Activated T-cell treated with anti-CD3 and anti-CD28 coated beads, Interleukin-2, amount 50 U/mL, for 24 hours (primary cell): ENCODE measurements around the gene ARHGDIA.
"Not testable (repeated sequence)": the region's sequence is repeated elsewhere in the genome, so short reads cannot be mapped to it uniquely, and the experiment has no call there.

Source experiments
- DNase-seq: peaks from one replicate; pipeline ENCODE4 v3.0.0-alpha.2; 2020
- H3K27ac Mint-ChIP-seq: 2 replicates; pipeline ENCODE4 v1.8.0; 2020; ENCODE audit warnings: mild to moderate bottlenecking, mixed read lengths
- H3K27me3 Mint-ChIP-seq: 2 replicates; pipeline ENCODE4 v1.8.0; 2020; ENCODE audit warnings: mixed read lengths
- H3K36me3 Mint-ChIP-seq: 2 replicates; pipeline ENCODE4 v1.8.0; 2020; ENCODE audit warnings: low read depth, mixed read lengths
- H3K4me1 Mint-ChIP-seq: 2 replicates; pipeline ENCODE4 v1.8.0; 2020; ENCODE audit warnings: low read depth, mixed read lengths
- H3K4me3 Mint-ChIP-seq: 2 replicates; pipeline ENCODE4 v1.8.0; 2020; ENCODE audit warnings: mild to moderate bottlenecking, moderate library complexity, mixed read lengths
- H3K9me3 Mint-ChIP-seq: 2 replicates; pipeline ENCODE4 v1.8.0; 2020; ENCODE audit warnings: mixed read lengths

The ARHGDIA gene

DNA sequence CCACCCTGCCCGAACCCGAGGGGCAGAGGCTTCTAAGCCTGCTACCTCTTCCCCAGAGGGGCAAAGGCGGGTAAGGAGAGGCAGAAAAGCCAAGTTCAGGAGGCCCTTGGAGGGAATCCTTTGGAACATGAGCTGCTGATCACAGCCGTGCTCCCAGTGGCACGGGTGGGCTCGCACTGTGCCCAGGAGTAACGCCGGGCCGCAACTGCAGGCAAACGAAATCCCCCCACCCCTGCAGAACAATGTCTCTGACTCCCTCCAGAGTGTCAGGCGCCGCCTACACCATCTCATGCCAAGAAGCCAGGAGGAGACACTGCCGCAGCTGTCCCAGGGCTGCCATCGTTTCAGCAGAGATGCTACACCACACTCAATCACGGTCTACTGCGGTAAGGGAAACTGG is 19.7 kb downstream of the ARHGDIA start:
- Mint-ChIP-seq H3K36me3 (peaks cover 90% of the 10 kb centered on the region), H3K4me1 (peaks cover 10% of the 10 kb centered on the region), H3K9me3 (no peaks in the 10 kb centered on the region), H3K27me3 (no peaks in the 10 kb centered on the region), H3K27ac (no peak overlapping the region), H3K4me3 (no peak overlapping the region)
- no peak for DNase-seq

DNA sequence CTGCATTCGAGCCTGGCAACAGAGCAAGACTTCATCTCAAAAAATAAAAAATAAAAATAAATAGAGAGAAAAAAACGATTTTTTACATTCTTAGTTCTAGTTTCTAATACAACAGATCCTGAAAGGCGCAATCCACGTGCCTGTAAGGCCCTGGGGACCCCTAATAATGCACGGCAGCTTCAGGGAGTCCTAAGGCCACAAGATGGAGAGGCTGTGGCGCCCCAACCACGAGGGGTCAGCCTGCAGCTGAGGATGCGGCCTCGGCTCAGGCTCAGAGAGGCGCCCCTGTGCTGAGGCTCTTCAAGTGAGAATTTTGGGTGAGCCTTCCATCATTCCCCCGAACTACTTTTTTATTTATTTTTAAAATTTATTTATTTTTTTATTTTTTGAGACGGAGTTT is 21.7 kb downstream of the ARHGDIA start:
- Mint-ChIP-seq H3K9me3 (no peaks in the 10 kb centered on the region), H3K4me3 (no peak overlapping the region), H3K4me1 (peaks cover 3% of the 10 kb centered on the region), H3K36me3 (peaks cover 90% of the 10 kb centered on the region), H3K27ac (no peak overlapping the region), H3K27me3 (no peaks in the 10 kb centered on the region)
- DNase-seq = no peak

DNA sequence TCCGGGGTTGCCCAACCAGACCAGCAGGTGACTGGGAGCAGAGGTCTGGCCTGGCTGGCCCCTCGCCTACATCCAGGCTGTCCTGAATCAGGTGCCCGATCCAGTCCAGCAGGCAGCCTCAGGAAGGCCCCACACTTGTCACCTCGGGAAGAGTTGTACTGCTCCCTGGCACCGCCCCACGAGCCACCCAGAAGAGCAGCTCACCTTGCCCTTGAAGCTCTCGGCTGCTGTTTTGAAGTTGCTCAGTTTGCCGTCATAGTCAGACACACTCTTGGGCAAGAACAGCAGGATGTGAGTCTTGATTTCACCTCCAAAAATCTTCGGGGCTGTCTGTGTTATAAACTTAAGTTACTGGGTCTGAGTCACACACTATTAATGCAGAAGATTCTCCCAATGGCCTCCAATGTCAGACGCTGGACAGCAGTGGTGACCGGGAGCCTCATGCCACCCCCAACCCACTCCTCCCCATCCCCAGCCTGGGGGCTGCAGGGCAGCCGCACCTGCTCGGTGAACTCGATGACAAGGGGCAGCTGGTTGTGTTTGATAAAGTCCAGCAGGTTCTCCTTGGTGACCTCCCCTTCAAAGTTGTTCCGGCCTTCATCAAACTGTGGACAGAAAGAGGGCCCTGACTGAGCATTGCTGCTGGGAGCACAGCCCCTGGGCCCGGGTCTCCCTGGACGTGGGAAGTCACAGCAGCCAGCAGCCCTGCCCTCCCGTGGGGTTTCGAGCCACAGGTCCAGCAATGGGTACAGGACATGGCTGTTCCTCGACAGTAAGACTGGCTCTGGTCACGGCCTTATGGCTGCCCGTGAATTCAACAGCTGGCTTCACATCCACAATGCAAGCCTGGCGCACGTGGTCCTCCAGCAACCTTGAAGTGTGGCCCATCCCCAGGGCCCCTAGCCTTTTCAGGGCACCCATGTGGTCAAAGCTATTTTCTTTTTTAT is 24.1 kb downstream of the ARHGDIA start:
- DNase-seq = no peak
- Mint-ChIP-seq H3K27me3 (no peaks in the 10 kb centered on the region), H3K4me3 (no peak overlapping the region), H3K4me1 (no peaks in the 10 kb centered on the region), H3K27ac (no peak overlapping the region), H3K9me3 (no peaks in the 10 kb centered on the region), H3K36me3 (peaks cover 90% of the 10 kb centered on the region)

DNA sequence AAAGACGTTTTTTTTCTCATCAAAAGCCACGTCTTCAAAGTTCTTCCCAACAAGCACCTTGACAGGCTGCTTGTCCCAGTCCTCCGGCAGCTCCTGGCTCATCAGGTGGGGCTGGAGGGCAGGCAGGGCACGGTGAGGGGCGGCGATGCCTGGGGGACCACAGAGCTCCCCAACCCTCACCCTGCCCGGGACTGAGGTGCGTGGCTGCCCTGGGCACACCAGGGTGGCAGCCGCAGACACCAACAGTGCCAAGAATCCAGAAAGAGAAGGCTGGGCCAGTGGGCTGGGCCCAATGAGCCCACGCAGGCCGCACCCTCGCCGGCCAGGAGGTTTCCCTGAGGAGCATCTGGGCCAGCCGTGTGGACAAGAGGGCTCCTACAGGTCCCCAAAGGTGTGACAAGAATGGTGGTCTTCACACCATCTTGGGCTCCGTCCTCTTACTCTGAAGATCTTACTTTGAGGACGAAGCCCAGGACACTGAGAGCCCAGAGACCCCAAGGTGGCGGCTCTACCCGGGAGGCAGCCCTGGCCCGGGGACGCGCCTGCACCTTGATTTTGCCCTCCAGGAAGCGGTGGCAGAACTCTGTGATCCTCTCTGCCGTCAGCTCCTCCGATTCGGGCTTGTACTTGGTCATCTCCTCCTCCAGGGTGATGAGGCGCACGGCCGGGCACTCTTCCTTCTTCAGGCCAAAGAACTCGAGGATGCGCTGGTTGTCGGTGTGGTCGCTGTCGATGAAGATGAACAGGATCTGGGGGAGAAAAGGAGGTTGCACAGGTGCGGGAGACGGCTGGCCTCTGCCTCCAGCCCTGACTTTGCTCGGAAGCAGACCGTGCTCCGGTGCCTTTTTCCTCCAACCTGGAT is 25.0 kb downstream of the ARHGDIA start:
- Mint-ChIP-seq H3K27me3 (no peaks in the 10 kb centered on the region), H3K4me1 (no peaks in the 10 kb centered on the region), H3K36me3 (peaks cover 84% of the 10 kb centered on the region), H3K4me3 (no peak overlapping the region), H3K27ac (no peak overlapping the region), H3K9me3 (no peaks in the 10 kb centered on the region)
- no peak for DNase-seq

DNA sequence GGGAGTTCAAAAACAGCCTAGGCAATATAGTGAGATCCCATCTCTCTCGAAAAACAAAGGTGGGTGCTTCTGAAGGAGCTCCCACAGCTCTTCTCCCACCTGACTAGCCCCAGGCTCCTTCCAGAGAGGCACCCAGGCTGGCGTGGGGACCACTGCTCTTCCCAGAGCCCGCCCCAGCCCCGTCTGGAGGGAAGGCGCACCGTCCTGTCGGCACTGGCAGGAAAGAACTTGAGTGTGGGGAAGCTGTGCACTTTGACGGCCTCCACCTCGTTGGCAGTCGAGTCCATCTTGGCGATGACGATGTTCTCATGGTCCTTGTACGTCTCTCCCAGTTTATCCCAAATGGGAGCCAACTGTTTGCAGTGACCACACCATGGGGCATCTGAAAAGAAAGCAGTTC is 25.8 kb downstream of the ARHGDIA start:
- Mint-ChIP-seq H3K36me3 (peaks cover 76% of the 10 kb centered on the region), H3K27me3 (no peaks in the 10 kb centered on the region), H3K9me3 (no peaks in the 10 kb centered on the region), H3K4me3 (no peak overlapping the region), H3K27ac (no peak overlapping the region), H3K4me1 (no peaks in the 10 kb centered on the region)
- no peak for DNase-seq

DNA sequence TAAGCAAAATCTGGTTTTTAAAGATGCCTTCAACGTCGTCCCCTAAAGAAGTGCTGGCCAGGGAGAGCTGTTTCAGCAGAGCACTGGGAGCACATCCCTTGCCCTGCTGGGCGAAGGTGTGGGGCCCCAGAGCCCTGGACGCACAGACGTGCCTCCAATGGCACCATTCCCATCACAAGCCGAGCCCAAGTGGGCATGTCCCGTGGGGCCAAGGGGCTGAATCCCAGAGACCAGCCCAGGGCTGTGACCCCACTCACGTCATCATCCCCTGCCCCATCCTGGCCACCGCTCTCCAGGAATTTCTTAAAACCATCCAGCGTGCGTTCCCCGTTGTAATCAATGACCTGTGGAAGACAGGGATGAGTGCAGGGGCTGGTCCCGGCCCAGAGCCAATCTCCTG is 26.2 kb downstream of the ARHGDIA start:
- H3K27me3 Mint-ChIP-seq = no peaks in the 10 kb centered on the region
- no peaks in the 10 kb centered on the region for H3K9me3 Mint-ChIP-seq
- H3K27ac Mint-ChIP-seq = no peak overlapping the region
- no peaks in the 10 kb centered on the region for H3K4me1 Mint-ChIP-seq
- DNase-seq = no peak
- H3K36me3 Mint-ChIP-seq = peaks cover 73% of the 10 kb centered on the region
- no peak overlapping the region for H3K4me3 Mint-ChIP-seq

DNA sequence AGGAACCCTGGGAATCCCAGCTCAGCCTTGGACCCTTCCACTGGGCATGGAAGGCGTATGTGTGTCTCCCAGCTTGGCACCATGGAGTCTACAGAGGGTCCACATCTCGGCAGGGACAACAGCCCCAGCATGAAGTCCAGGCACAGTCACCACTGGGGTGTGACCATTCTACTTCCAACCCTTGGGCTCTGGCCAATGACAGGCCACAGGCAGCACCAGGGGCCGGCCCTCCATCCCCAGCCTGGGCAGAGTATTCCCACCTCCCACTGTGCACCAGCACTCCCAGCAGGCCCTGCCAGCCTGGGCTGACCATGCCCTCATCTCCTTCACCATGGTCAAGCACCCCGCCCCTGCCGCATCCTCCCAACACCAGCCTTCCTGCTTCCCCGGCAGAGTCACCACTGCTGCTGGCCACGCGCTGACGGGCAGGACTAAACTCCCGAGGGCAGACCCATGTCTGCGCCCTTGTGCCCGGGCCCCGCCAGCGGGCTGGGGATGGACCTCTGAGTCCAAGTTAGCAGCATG is 26.7 kb downstream of the ARHGDIA start:
- Mint-ChIP-seq H3K4me1 (no peaks in the 10 kb centered on the region), H3K27ac (no peak overlapping the region), H3K9me3 (no peaks in the 10 kb centered on the region), H3K4me3 (no peak overlapping the region), H3K36me3 (peaks cover 70% of the 10 kb centered on the region), H3K27me3 (no peaks in the 10 kb centered on the region)
- DNase-seq = no peak

DNA sequence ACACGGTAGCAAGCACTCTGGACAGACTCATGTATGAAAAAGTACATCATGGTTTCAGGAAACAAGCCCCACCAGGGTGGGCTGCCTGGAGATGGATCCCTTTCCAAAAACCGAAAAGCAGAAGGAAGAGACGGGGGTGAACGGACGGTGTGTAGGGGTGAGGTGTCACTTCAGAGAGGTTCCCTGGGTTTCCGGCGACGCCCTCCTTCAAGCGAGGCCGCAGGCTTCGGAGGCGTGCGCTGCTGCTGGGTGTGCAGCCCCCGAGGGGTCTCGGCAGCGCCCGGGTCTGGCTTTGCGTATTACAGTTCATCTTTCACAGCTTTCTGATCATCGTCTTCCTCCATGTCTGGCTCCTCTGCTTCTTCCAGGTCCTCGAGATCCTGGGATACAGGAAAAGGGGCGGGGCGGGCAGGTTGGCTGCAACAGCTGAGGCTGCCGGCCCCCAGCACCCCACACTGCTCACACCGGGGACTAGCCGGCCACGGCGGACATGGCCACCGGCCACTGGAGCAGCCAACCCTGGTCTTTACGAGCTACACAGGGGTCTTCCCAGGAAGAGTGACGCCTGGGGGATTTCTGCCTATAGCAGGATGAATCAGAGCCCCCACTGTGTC is 27.3 kb downstream of the ARHGDIA start:
- Mint-ChIP-seq H3K9me3 (no peaks in the 10 kb centered on the region), H3K4me3 (no peak overlapping the region), H3K36me3 (peaks cover 66% of the 10 kb centered on the region), H3K27me3 (no peaks in the 10 kb centered on the region), H3K4me1 (no peaks in the 10 kb centered on the region), H3K27ac (no peak overlapping the region)
- DNase-seq = no peak

DNA sequence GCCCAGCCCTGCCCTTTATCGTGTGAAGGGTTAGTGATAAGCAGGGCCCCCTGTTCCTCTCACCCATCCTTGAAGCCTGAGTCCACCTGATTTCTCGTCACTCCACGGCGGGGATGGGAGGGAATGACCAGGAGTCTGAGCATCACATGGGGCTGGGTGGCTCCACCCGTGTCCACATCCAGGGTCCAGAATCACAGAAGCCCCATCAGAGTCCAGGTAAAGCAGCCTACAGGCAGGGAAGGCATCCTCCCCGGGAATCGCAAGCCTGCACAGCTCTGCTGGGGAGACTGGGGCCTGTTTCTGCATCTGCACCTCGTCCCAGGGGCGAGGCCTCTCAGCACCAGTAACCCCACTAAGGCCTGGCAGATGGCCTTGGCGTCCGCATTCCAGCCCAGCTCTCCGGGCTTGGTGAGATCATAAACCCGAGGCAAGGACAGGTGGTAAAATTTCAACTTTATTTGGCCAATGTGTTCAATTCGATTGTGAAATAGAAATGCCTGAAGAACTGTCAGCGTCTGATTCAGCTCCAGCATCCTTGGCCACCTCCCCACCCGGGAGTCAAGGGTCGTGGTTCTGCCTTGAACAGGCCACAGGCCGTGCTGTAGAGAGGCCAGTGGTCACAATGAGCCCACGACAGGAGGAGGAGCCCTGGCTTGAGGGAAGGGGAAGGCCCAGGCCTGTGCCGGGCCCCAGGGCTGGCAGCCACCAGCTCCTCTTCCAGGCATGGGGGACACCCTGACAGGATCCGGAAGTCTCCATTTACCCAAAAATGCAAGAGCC is 28.2 kb downstream of the ARHGDIA start:
- Mint-ChIP-seq H3K27ac (no peak overlapping the region), H3K4me3 (peak overlapping the region; percentile 6), H3K9me3 (no peaks in the 10 kb centered on the region), H3K36me3 (peaks cover 62% of the 10 kb centered on the region), H3K27me3 (no peaks in the 10 kb centered on the region), H3K4me1 (no peaks in the 10 kb centered on the region)
- DNase-seq = no peak

DNA sequence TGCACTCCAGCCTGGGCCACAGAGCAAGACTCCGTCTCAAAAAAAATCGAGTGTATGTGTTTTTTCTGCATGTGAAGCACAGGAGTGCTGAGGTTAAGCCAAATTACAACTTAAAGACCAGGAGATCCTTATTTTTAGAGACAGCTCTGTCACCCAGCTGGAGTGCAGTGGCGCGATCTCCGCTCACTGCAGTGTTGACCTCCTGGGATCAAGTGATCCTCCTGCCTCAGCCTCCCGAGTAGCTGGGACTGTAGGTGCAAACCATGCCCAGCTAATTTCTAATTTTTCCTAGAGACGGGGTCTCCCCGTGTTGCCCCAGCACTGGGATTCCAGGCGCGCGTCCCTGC is 28.8 kb downstream of the ARHGDIA start:
- no peak for DNase-seq
- Mint-ChIP-seq H3K9me3 (no peaks in the 10 kb centered on the region), H3K36me3 (peaks cover 56% of the 10 kb centered on the region), H3K27me3 (no peaks in the 10 kb centered on the region), H3K4me1 (no peaks in the 10 kb centered on the region), H3K27ac (no peak overlapping the region), H3K4me3 (peak overlapping the region; percentile 6)

DNA sequence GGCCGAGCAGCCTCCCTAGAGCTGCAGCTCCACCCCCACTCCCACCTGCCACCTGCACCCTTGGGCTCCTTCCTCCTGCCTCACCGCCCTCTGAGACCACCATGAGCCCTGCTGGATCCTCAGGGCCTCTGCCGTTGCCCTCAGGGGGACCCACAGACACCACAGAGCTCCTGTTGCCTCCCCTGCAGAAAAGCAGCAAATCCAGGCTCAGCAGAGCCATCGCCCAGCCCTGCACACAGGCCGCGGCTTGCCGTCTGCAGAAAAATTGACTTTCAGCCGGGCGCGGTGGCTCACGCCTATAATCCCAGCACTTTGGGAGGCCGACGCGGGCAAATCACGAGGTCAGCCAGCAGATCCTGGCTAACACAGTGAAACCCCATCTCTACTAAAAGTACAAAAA is 29.3 kb downstream of the ARHGDIA start:
- Mint-ChIP-seq H3K4me3 (no peak overlapping the region), H3K27ac (no peak overlapping the region), H3K36me3 (peaks cover 51% of the 10 kb centered on the region), H3K27me3 (no peaks in the 10 kb centered on the region), H3K9me3 (no peaks in the 10 kb centered on the region), H3K4me1 (no peaks in the 10 kb centered on the region)
- DNase-seq = no peak

DNA sequence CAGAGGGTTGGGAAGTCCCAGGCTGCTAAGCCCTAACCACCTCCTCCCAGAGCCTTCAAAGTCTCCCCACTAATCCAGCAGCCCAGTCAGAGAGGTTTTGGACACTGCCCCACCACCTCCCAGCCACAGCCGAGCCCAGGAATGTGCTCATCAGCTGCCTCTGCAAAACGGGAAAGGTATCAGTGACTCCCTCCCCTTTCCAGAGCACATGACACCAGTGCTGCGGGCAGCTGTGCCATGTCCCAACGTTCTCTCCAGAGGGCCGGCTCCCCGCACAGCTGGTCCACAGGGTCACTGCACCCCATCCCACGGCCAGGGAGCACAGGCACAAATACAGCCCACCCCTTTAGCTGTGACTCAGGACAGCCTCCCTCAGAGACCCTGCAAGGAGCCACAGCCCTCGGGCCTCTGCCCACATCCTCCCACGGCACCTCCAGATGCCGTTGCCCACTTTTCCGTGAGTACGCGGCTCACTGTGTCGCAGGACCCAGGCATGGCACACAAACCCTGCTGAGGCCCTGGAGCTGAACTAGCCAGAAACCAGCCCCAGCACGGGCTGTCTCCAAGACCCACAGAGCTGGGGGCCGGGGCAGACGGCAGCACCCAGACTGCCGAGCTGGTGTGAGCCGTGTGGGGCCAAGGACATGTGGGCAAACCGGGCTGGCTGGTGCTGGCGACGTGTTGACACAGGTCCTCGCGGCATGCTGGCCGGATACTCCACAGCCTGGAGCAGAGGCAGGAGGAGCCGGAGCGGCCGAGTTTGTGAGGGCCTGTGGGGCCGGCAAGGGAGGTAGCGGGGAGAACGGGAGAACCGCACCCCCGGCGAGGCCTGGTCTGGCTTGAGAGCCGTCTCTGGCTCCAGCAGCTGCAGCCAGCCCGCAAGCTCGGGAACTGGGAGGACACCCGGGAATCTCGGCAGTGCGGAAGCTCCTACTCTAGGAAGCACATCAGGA is 30.0 kb downstream of the ARHGDIA start:
- H3K36me3 Mint-ChIP-seq = peaks cover 44% of the 10 kb centered on the region
- H3K27me3 Mint-ChIP-seq = no peaks in the 10 kb centered on the region
- H3K27ac Mint-ChIP-seq = no peak overlapping the region
- H3K4me3 Mint-ChIP-seq = no peak overlapping the region
- no peak for DNase-seq
- H3K4me1 Mint-ChIP-seq = no peaks in the 10 kb centered on the region
- H3K9me3 Mint-ChIP-seq = no peaks in the 10 kb centered on the region

DNA sequence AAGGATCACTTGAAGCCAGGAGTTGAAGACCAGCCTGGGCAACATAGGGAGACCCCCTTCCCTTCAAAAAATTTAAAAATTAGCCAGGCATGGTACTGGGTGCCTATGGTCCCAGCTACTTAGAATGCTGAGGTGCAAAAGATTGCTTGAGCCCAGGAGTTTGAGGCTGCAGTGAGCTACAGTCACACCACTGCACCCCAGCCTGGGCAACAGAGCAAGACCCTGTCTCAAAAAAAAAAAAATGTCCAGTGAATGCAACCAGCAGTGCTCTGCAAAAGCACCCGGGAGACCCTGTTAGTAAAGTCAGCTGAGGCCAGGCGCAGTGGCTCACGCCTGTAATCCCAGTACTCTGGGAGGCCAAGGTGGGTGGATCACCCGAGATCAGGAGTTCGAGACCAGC is 31.1 kb downstream of the ARHGDIA start:
- H3K4me3 Mint-ChIP-seq, H3K9me3 Mint-ChIP-seq, DNase-seq, H3K27ac Mint-ChIP-seq, H3K4me1 Mint-ChIP-seq, H3K27me3 Mint-ChIP-seq: not testable (repeated sequence)
- H3K36me3 Mint-ChIP-seq = peaks cover 37% of the 10 kb centered on the region
